OCI-LY3 (cell line): ENCODE measurements around the gene CD46.
"Not testable (repeated sequence)": the region's sequence is repeated elsewhere in the genome, so short reads cannot be mapped to it uniquely, and the experiment has no call there.

Experiments used
- H2AFZ ChIP-seq: fragments of 200-600, 300-600 bp; shearing (Covaris generic); 2 replicates; pipeline ENCODE4 v1.6.0; 2014; ENCODE audit warnings: antibody characterized with exemption, low read depth, low read length
- H3K27ac ChIP-seq: fragments of 200-600, 300-600 bp; sonication (generic); 2 replicates; pipeline ENCODE4 v1.5.1; 2014; ENCODE audit warnings: mild to moderate bottlenecking, low read length, moderate library complexity, mixed read lengths
- H3K27me3 ChIP-seq: fragments of 200-600, 300-600 bp; sonication (generic); 2 replicates; pipeline ENCODE4 v1.6.1; 2014; ENCODE audit warnings: low read depth, low read length, mixed read lengths
- H3K36me3 ChIP-seq: fragments of 200-600, 300-600 bp; sonication (generic); replicated peaks from 2 replicates; pipeline ENCODE3; 2014; ENCODE audit warnings: low read depth, low read length, mixed read lengths
- H3K4me1 ChIP-seq: fragments of 300-600, 200-600 bp; sonication (generic); 2 replicates; pipeline ENCODE4 v1.6.1; 2014; ENCODE audit warnings: low read length, mixed read lengths
- H3K4me2 ChIP-seq: fragments of 200-600, 300-600 bp; sonication (generic); 2 replicates; pipeline ENCODE4 v1.6.1; 2014; ENCODE audit warnings: low read length, mixed read lengths
- H3K4me3 ChIP-seq: fragments of 300-600, 200-600 bp; sonication (generic); 2 replicates; pipeline ENCODE4 v1.5.1; 2014; ENCODE audit warnings: antibody characterized with exemption, mild to moderate bottlenecking, low read length, moderate library complexity
- H3K79me2 ChIP-seq: fragments of 300-600, 200-600 bp; shearing (Covaris generic); 2 replicates; pipeline ENCODE4 v1.6.1; 2014; ENCODE audit warnings: mild to moderate bottlenecking, low read length, mixed read lengths
- H3K9ac ChIP-seq: fragments of 300-600, 200-600 bp; shearing (Covaris generic); 2 replicates; pipeline ENCODE4 v1.6.0; 2014; ENCODE audit warnings: mild to moderate bottlenecking, low read length, moderate library complexity
- H3K9me3 ChIP-seq: fragments of 200-600, 300-600 bp; shearing (Covaris generic); 2 replicates; pipeline ENCODE4 v1.6.1; 2014; ENCODE audit warnings: low read length, mixed read lengths; ENCODE audit not compliant: insufficient read depth
- H4K20me1 ChIP-seq: fragments of 200-600, 300-600 bp; sonication (generic); 2 replicates; pipeline ENCODE4 v1.6.1; 2016; ENCODE audit warnings: low read length, mixed read lengths; ENCODE audit not compliant: insufficient read depth
- EZH2phosphoT487 ChIP-seq: fragments of 200-600 bp; shearing (Covaris generic); IDR thresholded peaks from 2 replicates; pipeline ENCODE4 v1.6.1; 2018; ENCODE audit warnings: antibody characterized with exemption, mixed run types, low read depth
- TF ChIP-seq, protein P1 (sequence below): fragments of 200-600, 300-600 bp; sonication (generic); IDR thresholded peaks from 2 replicates; pipeline ENCODE4 v1.5.1; 2014; ENCODE audit warnings: antibody characterized with exemption, low read length, low read depth

CD46 gene

DNA sequence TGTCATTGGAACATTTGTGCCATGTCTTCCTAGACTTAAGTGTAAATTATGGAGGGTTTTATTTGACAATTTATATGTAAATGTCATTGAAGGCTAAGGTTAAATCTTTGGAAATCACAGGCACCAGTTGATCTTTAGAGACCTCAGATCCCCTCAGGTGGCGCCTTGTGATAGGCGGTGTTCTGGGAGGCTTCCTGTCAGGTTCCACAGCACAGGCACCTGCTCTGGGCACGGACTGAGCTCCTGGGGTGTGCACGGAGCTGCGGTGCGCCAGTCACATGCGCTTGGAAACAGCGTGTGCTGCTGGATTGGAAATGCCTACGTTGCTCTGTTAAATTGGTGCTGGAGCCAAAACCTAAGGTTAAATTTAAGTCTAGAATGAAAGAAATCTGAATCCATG is 12.1 kb downstream of the CD46 start:
- H3K36me3 ChIP-seq = peaks cover 61% of the 10 kb centered on the region
- no peaks in the 10 kb centered on the region for H3K9me3 ChIP-seq
- no peaks in the 10 kb centered on the region for H3K4me1 ChIP-seq
- no peak overlapping the region for H3K4me3 ChIP-seq
- no peak overlapping the region for H3K27ac ChIP-seq
- no peaks in the 10 kb centered on the region for H3K27me3 ChIP-seq
- no peak overlapping the region for H3K4me2 ChIP-seq
- H4K20me1 ChIP-seq = no peaks in the 10 kb centered on the region
- no peak overlapping the region for H3K9ac ChIP-seq
- TF ChIP-seq EZH2phosphoT487 = no peak
- TF ChIP-seq, protein P1, sequence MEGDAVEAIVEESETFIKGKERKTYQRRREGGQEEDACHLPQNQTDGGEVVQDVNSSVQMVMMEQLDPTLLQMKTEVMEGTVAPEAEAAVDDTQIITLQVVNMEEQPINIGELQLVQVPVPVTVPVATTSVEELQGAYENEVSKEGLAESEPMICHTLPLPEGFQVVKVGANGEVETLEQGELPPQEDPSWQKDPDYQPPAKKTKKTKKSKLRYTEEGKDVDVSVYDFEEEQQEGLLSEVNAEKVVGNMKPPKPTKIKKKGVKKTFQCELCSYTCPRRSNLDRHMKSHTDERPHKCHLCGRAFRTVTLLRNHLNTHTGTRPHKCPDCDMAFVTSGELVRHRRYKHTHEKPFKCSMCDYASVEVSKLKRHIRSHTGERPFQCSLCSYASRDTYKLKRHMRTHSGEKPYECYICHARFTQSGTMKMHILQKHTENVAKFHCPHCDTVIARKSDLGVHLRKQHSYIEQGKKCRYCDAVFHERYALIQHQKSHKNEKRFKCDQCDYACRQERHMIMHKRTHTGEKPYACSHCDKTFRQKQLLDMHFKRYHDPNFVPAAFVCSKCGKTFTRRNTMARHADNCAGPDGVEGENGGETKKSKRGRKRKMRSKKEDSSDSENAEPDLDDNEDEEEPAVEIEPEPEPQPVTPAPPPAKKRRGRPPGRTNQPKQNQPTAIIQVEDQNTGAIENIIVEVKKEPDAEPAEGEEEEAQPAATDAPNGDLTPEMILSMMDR = no peak
- no peaks in the 10 kb centered on the region for H3K79me2 ChIP-seq
- no peak overlapping the region for H2AFZ ChIP-seq

DNA sequence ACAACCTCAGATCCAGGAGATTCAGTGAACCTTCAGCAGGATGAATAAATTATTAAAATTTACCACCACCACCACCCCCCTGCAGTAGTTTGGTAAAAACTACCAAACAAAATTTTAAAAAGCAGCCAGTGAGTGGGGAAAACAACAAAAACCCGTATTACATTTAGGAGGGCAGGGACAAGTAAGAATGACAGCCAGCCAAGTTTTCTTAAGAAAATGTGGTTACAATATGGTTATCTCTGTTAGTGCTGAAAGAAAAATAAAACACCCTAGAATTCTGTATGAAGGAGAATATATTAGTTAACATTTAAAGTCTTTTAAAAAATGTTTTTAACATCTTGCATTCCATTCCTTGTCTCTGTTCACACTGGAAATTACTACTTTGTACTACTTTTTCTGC is 14.7 kb downstream of the CD46 start:
- Histone ChIP-seq H3K36me3 (peaks cover 58% of the 10 kb centered on the region), H3K79me2 (no peaks in the 10 kb centered on the region), H3K9me3 (no peaks in the 10 kb centered on the region), H2AFZ (no peak overlapping the region), H3K9ac (no peak overlapping the region), H3K27me3 (no peaks in the 10 kb centered on the region), H3K4me2 (no peak overlapping the region), H3K27ac (no peak overlapping the region), H3K4me1 (no peaks in the 10 kb centered on the region), H3K4me3 (no peak overlapping the region), H4K20me1 (no peaks in the 10 kb centered on the region)
- no peak for TF ChIP-seq EZH2phosphoT487
- TF ChIP-seq, protein P1 = no peak

DNA sequence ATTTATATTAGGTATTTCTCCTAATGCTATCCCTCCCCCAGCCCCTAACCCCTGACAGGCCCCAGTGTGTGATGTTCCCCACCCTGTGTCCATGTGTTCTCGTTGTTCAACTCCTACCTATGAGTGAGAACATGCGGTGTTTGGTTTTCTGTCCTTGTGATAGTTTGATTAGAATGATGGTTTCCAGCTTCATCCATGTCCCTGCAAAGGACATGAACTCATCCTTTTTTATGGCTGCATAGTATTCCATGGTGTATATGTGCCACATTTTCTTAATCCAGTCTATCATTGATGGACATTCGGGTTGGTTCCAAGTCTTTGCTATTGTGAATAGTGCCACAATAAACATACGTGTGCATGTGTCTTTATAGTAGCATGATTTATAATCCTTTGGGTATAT is 18.7 kb downstream of the CD46 start:
- not testable (repeated sequence) for H3K27ac ChIP-seq, H3K9me3 ChIP-seq, H3K27me3 ChIP-seq, H4K20me1 ChIP-seq, H3K4me2 ChIP-seq, H2AFZ ChIP-seq, H3K9ac ChIP-seq, H3K79me2 ChIP-seq, H3K4me1 ChIP-seq, H3K4me3 ChIP-seq
- peaks cover 27% of the 10 kb centered on the region for H3K36me3 ChIP-seq

DNA sequence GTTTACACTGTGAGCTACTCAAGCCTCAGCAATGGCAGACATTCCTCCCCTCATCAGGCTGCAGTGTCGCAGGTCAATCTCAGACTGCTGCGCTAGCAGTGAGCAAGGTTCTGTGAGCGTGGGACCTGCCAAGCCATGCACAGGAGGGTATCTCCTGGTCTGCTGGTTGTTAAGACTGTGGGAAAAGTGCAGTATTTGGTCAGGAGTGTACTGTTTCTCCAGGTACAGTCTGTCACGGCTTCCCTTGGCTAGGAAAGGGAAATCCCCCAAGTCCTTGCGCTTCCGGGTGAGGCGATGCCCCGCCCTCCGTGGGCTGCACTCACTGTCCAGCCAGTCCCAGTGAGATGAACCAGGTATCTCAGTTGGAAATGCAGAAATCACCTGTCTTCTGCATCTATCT is 24.2 kb downstream of the CD46 start:
- not testable (repeated sequence) for H3K4me1 ChIP-seq, H3K27me3 ChIP-seq, H2AFZ ChIP-seq, H3K4me2 ChIP-seq, H3K4me3 ChIP-seq, H4K20me1 ChIP-seq, H3K27ac ChIP-seq, H3K9ac ChIP-seq, H3K9me3 ChIP-seq
- H3K79me2 ChIP-seq = peaks cover 15% of the 10 kb centered on the region
- H3K36me3 ChIP-seq = peaks cover 15% of the 10 kb centered on the region

DNA sequence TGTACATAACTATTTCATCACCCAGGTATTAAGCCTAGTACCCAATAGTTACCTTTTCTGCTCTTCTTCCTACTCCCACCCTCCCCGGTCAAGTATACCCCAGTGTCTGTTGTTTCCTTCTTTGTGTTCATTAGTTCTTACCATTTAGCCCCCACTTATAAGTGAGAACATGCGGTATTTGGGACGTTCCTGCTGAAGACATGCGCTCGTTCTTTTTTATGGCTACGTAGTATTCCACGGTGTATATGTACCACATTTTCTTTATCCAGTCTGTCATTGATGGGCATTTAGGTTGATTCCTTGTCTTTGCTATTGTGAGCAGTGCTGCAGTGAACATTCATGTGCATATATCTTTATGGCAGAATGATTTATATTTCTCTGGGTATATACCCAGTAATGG is 25.6 kb downstream of the CD46 start:
- not testable (repeated sequence) for H3K9me3 ChIP-seq, H2AFZ ChIP-seq, H3K27ac ChIP-seq, H3K4me2 ChIP-seq, H4K20me1 ChIP-seq, H3K27me3 ChIP-seq, H3K4me3 ChIP-seq, H3K9ac ChIP-seq, H3K4me1 ChIP-seq
- Histone ChIP-seq H3K36me3 (peaks cover 19% of the 10 kb centered on the region), H3K79me2 (peaks cover 20% of the 10 kb centered on the region)

DNA sequence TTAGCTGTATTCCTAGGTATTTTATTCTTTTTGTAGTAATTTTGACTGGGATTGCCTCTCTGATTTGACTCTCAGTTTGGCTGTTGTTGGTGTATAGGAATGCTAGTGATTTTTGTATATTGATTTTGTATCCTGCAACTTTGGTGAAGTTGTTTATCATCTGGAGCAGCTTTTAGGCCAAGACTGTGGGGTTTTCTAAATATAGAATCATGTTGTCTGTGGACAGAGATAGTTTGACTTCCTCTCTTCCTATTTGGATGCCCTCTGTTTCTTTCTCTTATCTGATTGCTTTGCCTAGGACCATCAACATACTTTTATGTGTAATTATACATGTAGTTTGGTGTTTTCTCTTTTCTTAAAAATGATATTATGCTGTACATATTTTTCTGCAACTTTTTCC is 27.2 kb downstream of the CD46 start:
- Histone ChIP-seq H3K9ac (no peak overlapping the region), H3K4me2 (no peak overlapping the region), H3K27ac (no peak overlapping the region), H4K20me1 (peaks cover 6% of the 10 kb centered on the region; the same call in 1 of the 2 replicates), H3K9me3 (no peaks in the 10 kb centered on the region), H3K36me3 (peaks cover 28% of the 10 kb centered on the region), H2AFZ (no peak overlapping the region), H3K4me1 (no peaks in the 10 kb centered on the region), H3K27me3 (no peaks in the 10 kb centered on the region), H3K79me2 (peaks cover 20% of the 10 kb centered on the region; the same call in 1 of the 2 replicates), H3K4me3 (no peak overlapping the region)
- TF ChIP-seq, protein P1 = no peak
- no peak for TF ChIP-seq EZH2phosphoT487
